ENCODE data around the gene LHX2. TPM values are rescaled to one million over a fixed set of nuclear protein-coding genes. Genes with fewer than 3 reads are reported as not detected.

The LHX2 gene
- total RNA-seq, 1 donor from 2014 or later = not detected

GRCh38 chr9:124018730-124019697 is 7.4 kb downstream of the LHX2 start:
- intact Hi-C loops (cut with micrococcal nuclease) = loop anchor here (1.0 kb wide), 1 partner anchor 10 kb away; no protein-coding TSS in a partner anchor

GRCh38 chr9:124019771-124020519 is 8.4 kb downstream of the LHX2 start:
- Mint-ChIP-seq H3K4me3 (no peak overlapping the region), H3K27me3 (ENCODE audit: insufficient read depth) (peaks cover 79% of the 10 kb centered on the region), H3K27ac (no peak overlapping the region), H3K36me3 (ENCODE audit: low read depth) (no peaks in the 10 kb centered on the region), H3K9me3 (no peaks in the 10 kb centered on the region), H3K4me1 (ENCODE audit: low read depth) (no peaks in the 10 kb centered on the region)
- DNase-seq (ENCODE audit: low spot score) = no peak
- intact Hi-C loops (cut with micrococcal nuclease) = no loop called here

More at GRCh38 chr9:124018730-124019697, 7.4 kb downstream of the LHX2 start:
- no peak for DNase-seq (ENCODE audit: low spot score)
- no peaks in the 10 kb centered on the region for H3K9me3 Mint-ChIP-seq
- peak overlapping the region; percentile 49 for H3K27ac Mint-ChIP-seq
- no peaks in the 10 kb centered on the region for H3K36me3 Mint-ChIP-seq (ENCODE audit: low read depth)
- peaks cover 79% of the 10 kb centered on the region for H3K27me3 Mint-ChIP-seq (ENCODE audit: insufficient read depth)
- H3K4me3 Mint-ChIP-seq = no peak overlapping the region
- no peaks in the 10 kb centered on the region for H3K4me1 Mint-ChIP-seq (ENCODE audit: low read depth)

GRCh38 chr9:124020520-124021384 is 9.2 kb downstream of the LHX2 start:
- intact Hi-C loops (cut with micrococcal nuclease) = no loop called here
- Mint-ChIP-seq H3K27ac (no peak overlapping the region), H3K27me3 (ENCODE audit: insufficient read depth) (peaks cover 73% of the 10 kb centered on the region), H3K4me3 (no peak overlapping the region), H3K4me1 (ENCODE audit: low read depth) (no peaks in the 10 kb centered on the region), H3K9me3 (no peaks in the 10 kb centered on the region), H3K36me3 (ENCODE audit: low read depth) (no peaks in the 10 kb centered on the region)
- DNase-seq (ENCODE audit: low spot score) = no peak

- Mint-ChIP-seq H3K4me1 (ENCODE audit: low read depth) (no peaks in the 10 kb centered on the region), H3K27me3 (ENCODE audit: insufficient read depth) (peaks cover 72% of the 10 kb centered on the region), H3K4me3 (no peak overlapping the region), H3K36me3 (ENCODE audit: low read depth) (no peaks in the 10 kb centered on the region), H3K27ac (peak overlapping the region; percentile 52), H3K9me3 (no peaks in the 10 kb centered on the region)
- intact Hi-C loops (cut with micrococcal nuclease) = no loop called here
- no peak for DNase-seq (ENCODE audit: low spot score)
Observed at GRCh38 chr9:124021385-124021769, 9.8 kb downstream of the LHX2 start.

GRCh38 chr9:124022201-124023121 is 10.9 kb downstream of the LHX2 start:
- H3K9me3 Mint-ChIP-seq = no peaks in the 10 kb centered on the region
- no peak overlapping the region for H3K27ac Mint-ChIP-seq
- peaks cover 62% of the 10 kb centered on the region for H3K27me3 Mint-ChIP-seq (ENCODE audit: insufficient read depth)
- H3K36me3 Mint-ChIP-seq (ENCODE audit: low read depth) = no peaks in the 10 kb centered on the region
- no peaks in the 10 kb centered on the region for H3K4me1 Mint-ChIP-seq (ENCODE audit: low read depth)
- H3K4me3 Mint-ChIP-seq = no peak overlapping the region
- intact Hi-C loops (cut with micrococcal nuclease) = no loop called here
- no peak for DNase-seq (ENCODE audit: low spot score)

GRCh38 chr9:124024107-124024506 is 12.5 kb downstream of the LHX2 start:
- Mint-ChIP-seq H3K4me1 (ENCODE audit: low read depth) (no peaks in the 10 kb centered on the region), H3K36me3 (ENCODE audit: low read depth) (no peaks in the 10 kb centered on the region), H3K4me3 (no peak overlapping the region), H3K9me3 (no peaks in the 10 kb centered on the region), H3K27me3 (ENCODE audit: insufficient read depth) (peaks cover 56% of the 10 kb centered on the region), H3K27ac (no peak overlapping the region)
- DNase-seq (ENCODE audit: low spot score) = no peak
- intact Hi-C loops (cut with micrococcal nuclease) = no loop called here

- H3K4me3 Mint-ChIP-seq = no peak overlapping the region
- H3K9me3 Mint-ChIP-seq = no peaks in the 10 kb centered on the region
- H3K27me3 Mint-ChIP-seq (ENCODE audit: insufficient read depth) = peaks cover 29% of the 10 kb centered on the region
- no peak overlapping the region for H3K27ac Mint-ChIP-seq
- H3K4me1 Mint-ChIP-seq (ENCODE audit: low read depth) = no peaks in the 10 kb centered on the region
- no peak for DNase-seq (ENCODE audit: low spot score)
- H3K36me3 Mint-ChIP-seq (ENCODE audit: low read depth) = no peaks in the 10 kb centered on the region
- intact Hi-C loops (cut with micrococcal nuclease) = no loop called here
Observed at GRCh38 chr9:124029617-124030016, 18.0 kb downstream of the LHX2 start.

- no peak overlapping the region for H3K27ac Mint-ChIP-seq
- no peaks in the 10 kb centered on the region for H3K4me1 Mint-ChIP-seq (ENCODE audit: low read depth)
- no peak overlapping the region for H3K4me3 Mint-ChIP-seq
- H3K36me3 Mint-ChIP-seq (ENCODE audit: low read depth) = no peaks in the 10 kb centered on the region
- intact Hi-C loops (cut with micrococcal nuclease) = no loop called here
- no peaks in the 10 kb centered on the region for H3K9me3 Mint-ChIP-seq
- DNase-seq (ENCODE audit: low spot score) = no peak
- peaks cover 34% of the 10 kb centered on the region for H3K27me3 Mint-ChIP-seq (ENCODE audit: insufficient read depth)
Observed at GRCh38 chr9:124030969-124031451, 19.4 kb downstream of the LHX2 start.

- H3K4me1 Mint-ChIP-seq (ENCODE audit: low read depth) = no peaks in the 10 kb centered on the region
- H3K27me3 Mint-ChIP-seq (ENCODE audit: insufficient read depth) = peaks cover 33% of the 10 kb centered on the region
- H3K9me3 Mint-ChIP-seq = no peaks in the 10 kb centered on the region
- H3K36me3 Mint-ChIP-seq (ENCODE audit: low read depth) = no peaks in the 10 kb centered on the region
- H3K4me3 Mint-ChIP-seq = no peak overlapping the region
- no peak for DNase-seq (ENCODE audit: low spot score)
- no peak overlapping the region for H3K27ac Mint-ChIP-seq
- intact Hi-C loops (cut with micrococcal nuclease) = no loop called here
Observed at GRCh38 chr9:124032247-124032646, 20.7 kb downstream of the LHX2 start.

GRCh38 chr9:124033348-124033747 is 21.8 kb downstream of the LHX2 start:
- no peaks in the 10 kb centered on the region for H3K4me1 Mint-ChIP-seq (ENCODE audit: low read depth)
- no peaks in the 10 kb centered on the region for H3K36me3 Mint-ChIP-seq (ENCODE audit: low read depth)
- no peak for DNase-seq (ENCODE audit: low spot score)
- peaks cover 33% of the 10 kb centered on the region for H3K27me3 Mint-ChIP-seq (ENCODE audit: insufficient read depth)
- no peak overlapping the region for H3K4me3 Mint-ChIP-seq
- no peak overlapping the region for H3K27ac Mint-ChIP-seq
- H3K9me3 Mint-ChIP-seq = no peaks in the 10 kb centered on the region
- intact Hi-C loops (cut with micrococcal nuclease) = no loop called here

GRCh38 chr9:124033967-124034366 is 22.4 kb downstream of the LHX2 start:
- intact Hi-C loops (cut with micrococcal nuclease) = no loop called here
- peaks cover 32% of the 10 kb centered on the region for H3K27me3 Mint-ChIP-seq (ENCODE audit: insufficient read depth)
- H3K27ac Mint-ChIP-seq = no peak overlapping the region
- H3K9me3 Mint-ChIP-seq = no peaks in the 10 kb centered on the region
- DNase-seq (ENCODE audit: low spot score) = no peak
- no peaks in the 10 kb centered on the region for H3K36me3 Mint-ChIP-seq (ENCODE audit: low read depth)
- no peak overlapping the region for H3K4me3 Mint-ChIP-seq
- no peaks in the 10 kb centered on the region for H3K4me1 Mint-ChIP-seq (ENCODE audit: low read depth)

Measured in activated T-helper 1 cell treated with anti-CD3 and anti-CD28 coated beads, Interleukin-12 subunit alpha, Interleukin-12 subunit beta, Interleukin-2, Interleukin-4 antibody, amounts not matched to agents 30 ng/mL and 10 ng/mL and 1 ng/mL, durations not matched to agents 14 hours and 24 hours and 36 hours (primary cell).